GM21381 (cell line): ENCODE data around the gene COL21A1.
A peak's percentile ranks its signal among the peaks of the same experiment; 100 is the strongest.

ENCODE experiments used
- ATAC-seq: cut with Tn5 transposase; IDR thresholded peaks from one replicate; pipeline ENCODE4 v1.9.1; 2021; ENCODE audit warnings: mild to moderate bottlenecking, moderate library complexity; ENCODE audit not compliant: unreplicated experiment

Gene COL21A1

DNA sequence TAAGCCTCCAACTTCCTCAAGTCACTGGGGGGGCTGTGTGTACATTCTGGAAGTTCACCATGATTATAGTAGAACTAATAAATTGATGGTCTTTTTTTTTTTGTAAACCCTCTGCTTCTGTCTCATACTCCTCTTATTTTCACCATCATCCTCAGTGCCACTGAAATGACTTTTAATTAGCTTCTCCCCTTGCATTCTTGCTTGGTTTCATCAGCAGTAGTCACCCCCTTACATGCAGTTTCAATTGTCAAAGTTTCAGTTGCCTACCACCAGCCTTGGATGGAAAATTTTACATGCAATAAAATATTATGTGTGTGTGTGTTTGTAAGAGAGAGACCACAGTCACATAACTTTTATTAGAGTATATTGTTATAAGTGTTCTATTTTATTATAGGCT is 196.2 kb downstream of the COL21A1 start:
- no peak for ATAC-seq

DNA sequence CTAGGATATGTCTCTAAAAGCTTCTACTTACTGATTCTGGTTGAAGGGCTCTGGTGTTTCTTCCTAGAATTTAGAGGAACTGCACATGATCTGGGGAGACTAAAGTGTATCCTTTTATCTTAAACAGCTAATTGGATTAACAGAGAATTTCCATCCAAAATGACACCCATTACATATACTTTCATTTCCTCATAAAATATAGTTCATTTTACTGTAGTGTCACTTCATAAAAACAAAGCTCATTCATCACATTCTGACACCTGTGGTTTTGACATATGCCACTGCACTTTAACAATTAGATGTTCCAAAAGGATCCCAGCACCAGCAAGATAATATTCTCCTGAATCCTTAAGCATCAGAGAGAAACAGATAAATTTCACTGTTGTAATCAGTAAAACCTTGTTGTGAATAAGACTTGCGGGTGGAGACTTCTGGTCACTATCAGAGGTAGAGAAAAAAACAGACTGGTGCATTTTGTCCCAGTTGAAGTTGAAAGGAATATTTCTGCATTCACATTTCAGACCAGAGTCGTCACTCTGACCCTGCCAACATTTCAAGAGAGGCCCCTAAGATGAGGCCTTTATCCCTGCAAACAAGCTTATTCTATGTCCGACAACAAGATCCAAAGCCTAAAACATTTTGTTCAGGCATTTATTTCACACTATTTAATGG is 196.7 kb downstream of the COL21A1 start:
- ATAC-seq, result no peak

DNA sequence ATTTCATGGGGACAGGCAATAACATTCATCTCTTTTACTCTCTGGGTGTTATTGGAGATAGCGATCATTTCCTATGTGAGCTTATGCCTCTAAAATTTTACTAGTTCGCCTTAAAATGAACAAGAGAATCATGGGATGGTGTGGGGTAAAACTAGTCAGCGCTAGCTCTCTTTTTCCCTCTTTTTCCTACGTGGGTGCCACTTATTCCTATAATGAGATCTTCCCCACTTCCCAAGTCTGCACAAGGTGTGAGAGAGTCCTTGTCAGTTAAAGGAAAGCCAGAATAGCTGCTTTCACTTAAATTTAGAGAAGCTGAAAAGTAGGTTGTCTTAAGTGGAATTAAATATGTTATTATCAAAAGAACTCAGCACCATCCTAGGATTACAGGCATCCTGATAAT is 198.8 kb downstream of the COL21A1 start:
- ATAC-seq, result no peak

DNA sequence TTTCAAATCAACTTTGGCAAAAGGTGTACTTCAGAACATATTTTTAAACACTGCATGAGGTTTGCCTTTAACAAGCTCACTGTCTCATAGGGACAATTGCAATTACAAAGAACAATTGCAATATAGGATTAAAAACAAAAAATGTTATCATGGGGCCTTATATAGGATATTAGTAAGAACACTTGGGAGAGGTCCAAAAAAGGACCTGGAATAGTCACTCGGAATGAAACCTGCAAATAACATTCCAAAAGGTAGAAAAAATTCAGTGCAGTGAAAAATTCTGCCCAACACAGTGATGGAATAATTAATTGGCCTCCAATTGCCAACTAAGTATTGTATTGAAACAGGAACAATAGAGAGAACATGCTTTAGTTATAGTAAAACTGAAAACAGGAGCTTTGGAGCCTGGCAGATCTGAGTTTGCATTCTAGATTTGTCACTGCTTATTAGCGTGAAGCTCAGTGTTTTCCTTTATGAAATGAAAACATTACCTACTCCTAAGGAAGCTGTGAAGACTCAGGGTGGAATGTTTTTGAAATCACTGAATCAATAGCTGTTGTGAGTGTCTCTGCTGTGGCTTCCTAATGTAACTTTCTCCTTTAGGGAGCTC is 199.3 kb downstream of the COL21A1 start:
- ATAC-seq, result no peak

DNA sequence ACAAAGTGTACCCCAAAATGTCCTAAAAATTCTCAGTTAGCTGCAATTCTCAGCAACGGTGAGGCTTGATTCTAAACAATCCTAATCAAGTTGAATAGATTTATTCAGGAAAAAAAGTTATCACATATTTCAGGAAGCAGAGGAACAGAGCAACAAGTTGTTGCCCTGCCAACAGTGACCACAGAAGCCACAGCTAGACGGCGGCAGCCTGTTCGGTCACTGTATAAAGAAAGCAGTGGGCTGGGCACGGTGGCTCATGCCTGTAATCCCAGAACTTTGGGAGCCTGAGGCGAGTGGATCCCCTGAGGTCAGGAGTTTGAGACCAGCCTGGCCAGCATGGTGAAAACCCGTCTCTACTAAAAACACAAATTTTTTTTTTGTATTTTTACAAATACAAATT is 200.8 kb downstream of the COL21A1 start:
- no peak for ATAC-seq

DNA sequence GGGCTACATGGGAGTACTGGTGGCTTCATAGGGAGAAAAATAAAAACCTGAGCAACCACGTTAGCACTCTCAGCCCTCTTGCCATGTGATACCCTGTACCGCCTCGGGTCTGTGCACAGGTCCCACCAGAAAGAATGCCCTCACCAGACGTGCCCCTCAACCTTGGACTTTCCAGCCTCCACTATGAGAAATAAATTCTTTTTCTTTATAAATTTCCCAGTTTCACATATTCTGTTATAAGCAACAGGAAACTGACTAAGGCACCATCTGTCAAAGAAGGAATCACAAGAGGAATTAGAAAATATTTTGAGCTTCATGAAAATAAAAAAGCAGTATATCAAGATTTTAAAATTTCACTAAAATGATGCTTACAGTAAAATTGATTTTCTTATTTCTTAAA is 203.6 kb downstream of the COL21A1 start:
- no peak for ATAC-seq

DNA sequence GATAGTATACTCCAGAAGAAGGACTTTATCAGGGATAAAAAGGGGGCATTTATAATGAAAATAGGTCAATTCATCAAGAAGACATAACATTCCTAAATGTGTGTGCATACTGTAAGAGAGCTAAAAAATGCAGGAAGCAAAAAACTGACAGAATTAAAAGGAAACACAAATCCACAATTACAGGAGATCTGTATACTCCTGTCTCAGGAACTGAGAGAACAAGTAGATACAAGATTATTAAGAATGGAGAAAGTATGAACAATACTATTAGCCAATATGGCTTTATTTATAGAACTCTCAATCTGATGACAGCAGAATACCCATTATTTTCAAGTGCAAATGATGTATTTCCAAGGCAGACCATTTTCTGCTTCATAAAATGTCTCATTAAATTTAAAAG is 204.3 kb downstream of the COL21A1 start:
- no peak for ATAC-seq

DNA sequence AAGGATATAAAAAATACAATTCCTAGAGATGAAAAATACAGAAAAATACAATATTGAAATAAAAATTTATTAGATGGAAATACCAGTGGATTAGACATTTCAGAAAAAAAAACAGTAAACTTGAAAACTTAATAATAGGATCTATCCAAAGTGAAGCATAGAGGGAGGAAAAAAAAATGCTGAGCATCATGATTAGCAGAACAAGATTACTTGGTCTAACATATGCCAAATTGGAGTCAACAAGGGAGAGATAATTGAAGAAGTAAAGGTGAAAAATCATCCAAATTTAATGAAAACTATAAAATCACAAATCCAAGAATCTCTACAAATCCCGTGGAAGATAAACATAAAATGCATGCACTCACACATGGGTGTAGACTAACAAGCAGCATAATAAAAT is 205.8 kb downstream of the COL21A1 start:
- ATAC-seq, result no peak

DNA sequence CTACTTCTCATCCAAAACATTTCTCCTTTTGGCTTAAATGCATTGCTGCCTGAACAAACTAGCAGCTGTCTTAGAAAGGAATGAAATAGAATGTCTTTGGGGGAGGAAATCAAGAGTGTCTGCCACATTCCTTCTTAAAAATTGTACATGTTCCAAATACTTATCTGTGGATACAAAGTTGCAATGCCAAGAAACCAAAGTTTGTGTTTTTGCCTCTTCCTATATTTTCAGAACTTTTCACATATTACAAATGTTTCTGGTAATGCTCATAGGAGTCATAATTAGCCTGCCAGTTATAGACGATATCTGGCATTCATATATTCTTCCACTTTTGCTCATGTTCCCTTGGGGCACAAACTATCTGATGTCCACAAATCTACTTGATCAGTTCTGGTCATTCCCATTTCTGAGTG is 206.5 kb downstream of the COL21A1 start:
- no peak for ATAC-seq

DNA sequence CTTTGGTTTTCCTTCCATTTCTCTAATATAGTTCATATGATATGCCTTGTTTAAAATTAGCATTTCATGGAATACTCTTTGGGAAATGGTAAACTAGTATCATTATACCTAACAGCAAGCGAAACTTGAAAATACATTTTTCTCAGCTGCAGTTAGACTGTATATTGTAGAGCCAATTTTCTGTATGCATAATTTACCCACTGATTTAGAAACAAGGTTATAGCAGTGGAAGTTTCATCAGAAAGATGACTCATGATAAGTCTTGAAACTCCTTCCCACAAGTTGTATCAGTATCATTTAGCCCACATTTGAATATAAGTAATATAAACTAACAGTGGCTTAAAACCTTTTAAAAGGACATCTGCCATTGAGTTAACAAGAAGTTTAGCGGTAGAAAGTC is 207.2 kb downstream of the COL21A1 start:
- ATAC-seq, result peak; percentile 54

DNA sequence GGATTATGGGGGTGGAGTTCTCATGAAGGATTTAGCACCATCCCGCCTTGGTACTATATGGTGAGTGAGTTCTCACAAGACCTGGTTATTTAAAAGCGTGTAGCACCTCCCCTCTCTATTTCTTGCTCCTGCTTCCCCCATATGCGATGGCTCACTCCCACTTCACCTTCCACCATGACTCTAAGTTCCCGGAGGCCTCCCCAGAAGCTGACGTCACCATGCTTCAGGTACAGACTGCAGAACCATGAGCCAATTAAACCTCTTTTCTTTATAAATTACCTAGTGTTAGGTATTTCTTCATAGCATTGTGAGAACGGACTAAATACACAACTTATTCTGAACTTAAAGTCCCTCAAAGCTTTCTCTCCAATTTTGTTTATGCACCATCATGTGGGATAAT is 208.6 kb downstream of the COL21A1 start:
- no peak for ATAC-seq

DNA sequence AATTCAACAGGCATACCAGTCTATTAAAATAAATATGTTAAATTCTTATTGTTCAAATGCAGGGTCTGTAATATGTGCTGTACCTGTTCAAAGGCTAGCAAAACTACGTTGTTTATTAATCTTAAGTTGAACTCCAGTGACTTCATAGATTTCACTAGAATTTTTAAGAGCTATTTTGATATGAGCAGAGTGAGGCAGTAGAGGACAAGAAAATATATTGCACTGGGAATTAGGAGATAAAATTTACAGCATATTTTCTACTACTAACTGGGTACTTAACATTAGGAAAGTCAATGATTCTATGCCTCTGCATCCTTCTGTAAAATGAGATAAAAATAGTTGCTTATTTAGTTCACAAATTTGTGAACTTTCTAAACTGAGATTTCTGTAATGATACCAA is 209.8 kb downstream of the COL21A1 start:
- no peak for ATAC-seq

DNA sequence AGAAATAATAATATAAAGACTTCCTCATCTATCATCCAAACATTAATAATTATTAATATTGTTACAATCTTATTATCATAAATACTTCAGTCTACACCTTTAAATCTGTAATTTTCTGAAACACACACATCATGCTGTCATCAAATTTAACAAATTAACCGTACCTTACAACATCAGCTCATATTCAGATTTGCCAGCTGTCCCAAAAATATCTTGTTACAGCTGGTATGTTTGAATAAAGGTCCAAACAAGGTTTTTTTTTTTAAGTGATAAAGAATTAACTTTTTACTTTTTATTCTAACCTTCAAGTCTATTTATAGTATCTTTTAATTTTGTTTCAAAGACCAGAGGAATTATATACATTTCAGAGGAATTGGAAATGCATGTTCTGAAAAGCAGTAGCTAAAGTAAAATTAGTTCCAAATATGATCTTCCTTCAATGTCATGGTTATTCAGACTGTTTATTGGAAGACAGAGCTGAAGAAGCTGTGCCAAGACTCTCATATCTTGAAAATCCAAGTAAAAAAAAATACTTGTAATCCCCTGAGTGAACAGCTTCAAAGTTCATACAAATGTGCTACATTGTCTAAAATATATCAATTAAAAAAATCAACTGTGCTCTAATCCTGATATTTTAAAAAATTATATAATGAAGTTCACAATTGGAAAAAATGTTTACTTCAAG is 210.3 kb downstream of the COL21A1 start:
- no peak for ATAC-seq

DNA sequence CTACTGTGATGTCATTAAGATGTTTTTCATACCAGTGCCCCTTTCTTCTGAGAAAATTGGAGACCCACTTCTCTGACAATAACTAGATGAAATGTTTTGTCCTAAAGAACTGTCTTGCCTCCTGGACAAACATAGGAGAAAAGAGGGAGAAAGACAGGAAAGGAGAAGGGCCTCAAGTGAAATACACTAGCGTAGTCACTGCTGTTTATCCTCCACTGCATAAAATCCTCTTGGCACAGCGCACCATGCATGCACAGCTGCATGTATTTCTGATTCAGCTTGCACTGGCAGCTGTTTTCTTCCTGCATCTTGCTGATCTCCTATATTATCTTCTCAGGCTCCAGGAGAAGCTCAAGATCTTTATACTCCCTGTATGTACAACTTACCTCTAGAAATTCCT is 214.0 kb downstream of the COL21A1 start:
- no peak for ATAC-seq

DNA sequence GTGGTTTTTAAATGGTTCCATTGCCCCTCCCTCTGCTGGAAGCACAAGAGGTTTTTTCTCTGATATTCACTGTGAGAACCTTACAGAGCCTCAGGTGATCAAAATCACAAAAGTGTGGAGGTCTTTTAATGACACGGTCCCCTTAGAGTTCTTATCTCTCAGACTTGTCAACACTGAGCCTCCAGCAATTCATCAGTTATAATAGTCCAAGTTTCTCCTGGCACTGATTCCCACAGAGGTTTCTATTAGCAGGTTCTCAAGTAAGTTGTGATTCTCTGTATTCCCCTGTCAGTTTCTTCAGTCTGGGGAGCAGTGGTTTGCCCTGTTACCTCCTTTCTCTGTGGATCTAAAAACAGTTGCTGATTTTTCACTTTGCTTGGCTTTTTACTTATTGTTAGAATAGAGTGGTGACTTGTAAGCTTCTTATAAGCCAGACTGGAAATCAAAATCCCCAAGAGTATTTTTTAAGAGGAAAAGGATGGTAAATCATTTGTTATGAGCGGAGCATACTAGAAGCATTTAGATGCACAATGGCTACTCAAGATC is 214.6 kb downstream of the COL21A1 start:
- no peak for ATAC-seq

DNA sequence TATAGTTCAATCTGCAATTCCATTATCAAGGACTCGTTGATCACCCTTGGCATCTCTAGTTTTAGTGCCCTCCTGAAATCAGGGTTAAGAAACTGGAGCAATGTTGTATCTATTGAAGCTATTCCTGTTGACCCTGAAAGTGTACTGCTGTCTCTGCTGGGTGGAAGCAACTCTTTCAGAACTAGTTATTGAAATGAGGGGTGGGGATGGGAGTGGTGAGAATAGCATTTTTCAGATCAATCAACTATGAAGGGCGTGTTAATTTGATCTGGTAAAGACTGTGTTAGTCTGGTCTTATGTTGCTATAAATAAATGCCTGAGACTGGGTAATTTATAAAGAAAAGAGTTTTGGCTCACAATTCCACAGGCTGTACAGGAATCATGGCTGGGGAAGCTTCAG is 219.5 kb downstream of the COL21A1 start:
- no peak for ATAC-seq

DNA sequence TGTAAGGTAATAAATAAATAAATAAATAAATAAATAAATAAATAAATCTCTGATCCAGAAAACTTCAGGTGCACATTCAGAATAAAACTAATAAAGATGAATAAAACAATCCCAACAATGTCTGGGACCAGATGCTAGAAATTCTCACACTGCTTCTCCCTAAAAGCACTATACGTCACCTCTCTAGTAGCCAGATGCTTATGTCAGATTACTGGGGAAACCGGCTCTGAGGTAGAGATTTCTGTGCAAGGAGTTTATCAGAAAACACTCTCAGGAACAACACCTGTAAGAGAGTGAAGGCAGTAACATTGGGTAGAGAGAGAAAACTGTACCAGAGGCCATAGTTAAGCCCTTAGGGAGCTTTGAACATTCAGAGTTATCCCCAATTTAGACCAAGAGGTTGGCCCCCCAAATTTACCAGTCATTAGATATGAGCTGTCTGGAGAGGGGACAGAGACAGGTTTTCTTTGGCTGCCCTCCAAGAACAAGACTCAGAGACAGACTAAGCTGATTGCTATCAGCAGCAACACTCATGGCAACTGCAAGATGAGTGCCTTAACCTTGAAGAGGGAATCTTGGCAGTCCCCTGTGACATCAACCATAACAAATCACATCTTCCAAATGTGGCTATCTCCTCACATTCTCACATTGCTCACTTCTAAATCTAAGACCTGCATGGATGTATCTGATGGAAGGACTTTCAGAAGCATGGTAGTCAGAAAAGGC is 220.8 kb downstream of the COL21A1 start:
- no peak for ATAC-seq

DNA sequence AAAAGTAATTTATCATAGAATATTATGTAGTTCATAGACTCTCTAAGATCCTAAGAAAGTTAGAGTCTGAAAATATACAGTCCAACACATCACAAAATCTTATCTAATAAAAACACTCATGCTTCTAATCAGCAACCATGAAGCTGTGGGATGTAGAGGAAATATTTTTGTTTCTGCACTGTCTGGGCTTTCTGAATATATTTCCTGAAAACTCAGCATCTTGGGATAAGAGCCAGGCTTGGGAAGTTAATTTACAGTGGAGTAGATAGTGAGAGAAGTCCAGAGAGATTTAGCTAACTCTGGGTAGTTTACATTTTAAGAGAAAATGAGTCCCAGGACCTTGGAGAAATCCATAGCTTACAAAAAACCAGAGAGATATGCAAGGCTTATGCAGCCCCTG is 221.6 kb downstream of the COL21A1 start:
- no peak for ATAC-seq

DNA sequence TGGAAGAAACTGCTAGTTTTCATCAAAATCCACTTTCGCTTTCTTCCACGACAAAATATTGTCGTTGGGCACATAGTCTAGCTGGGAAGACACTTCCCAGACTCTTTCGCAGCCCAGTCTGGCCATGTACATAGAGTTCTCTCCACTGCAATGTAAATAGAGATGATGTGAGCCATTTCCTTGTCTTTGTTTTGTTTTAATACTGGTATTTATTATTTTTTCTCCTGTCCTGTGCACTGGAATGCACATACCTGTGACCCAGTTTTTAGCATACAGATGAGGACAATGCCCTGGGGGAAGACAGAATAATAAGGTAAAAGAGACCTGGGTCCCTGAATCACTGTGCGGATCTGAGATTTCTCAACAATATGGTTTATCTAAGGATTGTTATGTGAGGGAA is 222.4 kb downstream of the COL21A1 start:
- no peak for ATAC-seq

DNA sequence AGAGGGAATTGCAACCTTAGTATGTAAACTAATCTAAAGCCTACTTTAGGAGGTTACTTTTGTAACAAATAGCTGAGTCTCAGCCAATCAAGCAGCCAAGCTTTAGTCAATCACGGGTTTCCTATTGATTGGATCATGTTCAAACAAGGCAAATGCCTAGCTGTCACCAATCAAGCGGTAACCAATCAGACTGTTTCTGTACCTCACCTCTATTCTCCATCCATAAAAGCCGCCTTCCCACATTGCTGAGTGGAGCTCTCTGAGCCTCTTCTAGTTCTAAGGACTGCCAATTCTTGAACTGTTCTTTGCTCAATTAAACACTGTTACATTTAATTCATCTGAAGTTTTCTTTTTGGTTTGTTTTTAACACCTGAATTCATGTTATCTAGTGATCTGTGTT is 223.6 kb downstream of the COL21A1 start:
- no peak for ATAC-seq

DNA sequence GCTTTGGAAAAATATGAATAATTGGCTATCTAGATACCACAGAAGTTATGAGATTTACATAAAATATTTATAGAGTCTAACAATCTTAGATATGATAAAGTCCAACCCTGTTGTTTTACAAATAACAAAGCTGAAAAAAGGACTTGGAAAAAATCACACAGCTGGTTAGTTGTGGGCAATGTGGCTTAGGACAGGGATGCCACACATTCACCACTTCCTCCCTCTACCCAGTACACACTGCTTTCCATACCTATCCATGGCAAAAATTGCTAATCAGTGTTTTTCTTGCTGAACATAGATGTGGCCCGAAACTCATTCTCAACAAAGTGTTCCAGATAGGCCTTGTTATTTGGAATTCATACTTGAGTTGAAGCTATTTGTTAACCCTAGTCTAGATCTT is 224.7 kb downstream of the COL21A1 start:
- ATAC-seq, result no peak

DNA sequence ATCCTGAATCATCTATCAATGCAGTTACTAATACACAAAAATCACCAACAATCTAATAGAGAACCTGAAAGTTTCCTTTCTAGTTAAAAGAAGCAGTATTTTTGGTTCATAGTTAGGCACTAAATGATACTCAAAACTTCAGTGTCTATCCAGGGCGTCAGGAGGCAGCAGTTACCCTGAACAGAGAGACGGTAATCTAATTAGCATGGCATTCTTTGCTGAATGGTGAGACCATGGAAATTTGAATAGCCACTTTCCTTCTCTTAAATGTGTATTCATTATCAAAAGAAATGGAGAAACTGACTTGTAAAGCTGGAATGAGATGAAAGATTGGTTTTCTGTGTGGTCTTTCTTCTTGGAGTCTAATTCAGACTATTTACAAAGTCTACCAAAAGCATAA is 225.4 kb downstream of the COL21A1 start:
- ATAC-seq, result no peak
